H9 (cell line): Measurements from ENCODE around the gene ENTPD6. TPM values are rescaled to one million over a fixed set of nuclear protein-coding genes. Genes with fewer than 3 reads are reported as not detected.

Source experiments
- DNase-seq: peaks from one replicate; pipeline ENCODE4 v3.0.0-alpha.2; 2017
- H2AFZ ChIP-seq: one replicate; pipeline ENCODE4 v1.6.1; 2013; ENCODE audit warnings: mild to moderate bottlenecking, low read length, control low read depth, moderate library complexity
- H2AK5ac ChIP-seq: 2 replicates; pipeline ENCODE4 v1.6.1; 2013; ENCODE audit warnings: low read length, control low read depth, mixed read lengths; ENCODE audit not compliant: insufficient read length
- H2BK120ac ChIP-seq: one replicate; pipeline ENCODE4 v1.6.1; 2013; ENCODE audit warnings: low read depth, mild to moderate bottlenecking, low read length, control low read depth, inconsistent platforms; ENCODE audit not compliant: poor library complexity, severe bottlenecking
- H2BK12ac ChIP-seq: 2 replicates; pipeline ENCODE4 v1.6.1; 2013; ENCODE audit warnings: low read length, control low read depth, mixed read lengths, low read depth; ENCODE audit not compliant: insufficient read length
- H2BK15ac ChIP-seq: 2 replicates; pipeline ENCODE4 v1.6.1; 2013; ENCODE audit warnings: low read depth, low read length, control low read depth
- H2BK20ac ChIP-seq: one replicate; pipeline ENCODE4 v1.6.1; 2013; ENCODE audit warnings: low read depth, mild to moderate bottlenecking, low read length, control low read depth, inconsistent platforms; ENCODE audit not compliant: poor library complexity, severe bottlenecking
- H2BK5ac ChIP-seq: 2 replicates; pipeline ENCODE4 v1.6.1; 2013; ENCODE audit warnings: low read length, control low read depth, mixed read lengths; ENCODE audit not compliant: insufficient read length
- H3K14ac ChIP-seq: 2 replicates; pipeline ENCODE4 v1.6.1; 2013; ENCODE audit warnings: low read length, control low read depth; ENCODE audit not compliant: insufficient read depth
- H3K18ac ChIP-seq: 2 replicates; pipeline ENCODE4 v1.6.1; 2013; ENCODE audit warnings: low read depth, mild to moderate bottlenecking, mixed read lengths, low read length, control low read depth; ENCODE audit not compliant: insufficient read length
- H3K23ac ChIP-seq: 2 replicates; pipeline ENCODE4 v1.6.1; 2013; ENCODE audit warnings: low read length, control low read depth, mixed read lengths, low read depth; ENCODE audit not compliant: insufficient read length
- H3K23me2 ChIP-seq: 2 replicates; pipeline ENCODE4 v1.6.1; 2013; ENCODE audit warnings: low read depth, mild to moderate bottlenecking, mixed read lengths, low read length, control low read depth; ENCODE audit not compliant: insufficient read length, poor library complexity, severe bottlenecking
- H3K27ac ChIP-seq: 2 replicates; pipeline ENCODE4 v1.5.1; 2013; ENCODE audit warnings: low read length, control low read depth, mixed read lengths, low read depth; ENCODE audit not compliant: insufficient read length
- H3K27me3 ChIP-seq: 2 replicates; pipeline ENCODE4 v1.6.1; 2013; ENCODE audit warnings: low read length, control low read depth, inconsistent platforms; ENCODE audit not compliant: insufficient read depth
- H3K4ac ChIP-seq: 2 replicates; pipeline ENCODE4 v1.6.1; 2013; ENCODE audit warnings: low read depth, mild to moderate bottlenecking, control low read depth, inconsistent platforms, low read length, moderate library complexity
- H3K4me1 ChIP-seq: 2 replicates; pipeline ENCODE4 v1.6.1; 2013; ENCODE audit warnings: low read length, control low read depth, inconsistent platforms; ENCODE audit not compliant: insufficient read depth
- H3K4me2 ChIP-seq: 2 replicates; pipeline ENCODE4 v1.6.1; 2013; ENCODE audit warnings: low read length, control low read depth, mixed read lengths; ENCODE audit not compliant: insufficient read length, insufficient read depth
- H3K56ac ChIP-seq: 2 replicates; pipeline ENCODE4 v1.6.1; 2013; ENCODE audit warnings: low read depth, mild to moderate bottlenecking, mixed read lengths, low read length, control low read depth; ENCODE audit not compliant: insufficient read length
- H3K79me1 ChIP-seq: 2 replicates; pipeline ENCODE4 v1.6.1; 2013; ENCODE audit warnings: low read depth, mild to moderate bottlenecking, moderate library complexity, low read length, control low read depth, inconsistent platforms; ENCODE audit not compliant: insufficient read depth, poor library complexity, severe bottlenecking
- H3K79me2 ChIP-seq: 2 replicates; pipeline ENCODE4 v1.6.1; 2013; ENCODE audit warnings: low read length, control low read depth, inconsistent platforms; ENCODE audit not compliant: insufficient read depth
- H3K9ac ChIP-seq: 2 replicates; pipeline ENCODE4 v1.6.1; 2013; ENCODE audit warnings: low read length, control low read depth, mixed read lengths; ENCODE audit not compliant: insufficient read length; ENCODE audit errors: extremely low read depth
- H3K9me3 ChIP-seq: one replicate; pipeline ENCODE4 v1.6.1; 2013; ENCODE audit warnings: low read depth, low read length, inconsistent platforms; ENCODE audit not compliant: control insufficient read depth
- H3T11ph ChIP-seq: one replicate; pipeline ENCODE4 v1.6.1; 2013; ENCODE audit warnings: mild to moderate bottlenecking, low read length, control low read depth, inconsistent platforms
- H4K20me1 ChIP-seq: one replicate; pipeline ENCODE4 v1.6.1; 2013; ENCODE audit not compliant: control insufficient read depth, insufficient read length, insufficient read depth
- H4K5ac ChIP-seq: 2 replicates; pipeline ENCODE4 v1.6.1; 2013; ENCODE audit warnings: low read depth, mild to moderate bottlenecking, mixed read lengths, low read length, control low read depth; ENCODE audit not compliant: insufficient read length
- H4K8ac ChIP-seq: replicated peaks from 2 replicates; pipeline ENCODE4 v1.6.1; 2013; ENCODE audit warnings: low read length, control low read depth, mixed read lengths, low read depth; ENCODE audit not compliant: insufficient read length
- H4K91ac ChIP-seq: 2 replicates; pipeline ENCODE4 v1.6.1; 2013; ENCODE audit warnings: low read depth, mild to moderate bottlenecking, moderate library complexity, mixed read lengths, low read length, control low read depth; ENCODE audit not compliant: insufficient read length
- H3K27ac Mint-ChIP-seq, 3 experiments: 2 replicates in 2 of 3; 3 replicates in 1 of 3; pipeline ENCODE4 v1.8.0; 2020 to 2021; ENCODE audit warnings: mixed read lengths in 3 of 3, mild to moderate bottlenecking in 1 of 3, moderate library complexity in 1 of 3
- H3K27me3 Mint-ChIP-seq: 2 replicates; pipeline ENCODE4 v1.8.0; 2021; ENCODE audit warnings: low read depth, mild to moderate bottlenecking, moderate library complexity, mixed read lengths
- H3K36me3 Mint-ChIP-seq, 3 experiments: 2 replicates in 2 of 3; 3 replicates in 1 of 3; pipeline ENCODE4 v1.8.0; 2020 to 2021; ENCODE audit warnings: low read depth in 3 of 3, mixed read lengths in 3 of 3; ENCODE audit not compliant: insufficient read depth in 1 of 3
- H3K4me1 Mint-ChIP-seq, 2 experiments: 2 replicates each; pipeline ENCODE4 v1.8.0; 2020; ENCODE audit warnings: mixed read lengths in 2 of 2
- H3K4me3 Mint-ChIP-seq, 2 experiments: 2 replicates in 1 of 2; 3 replicates in 1 of 2; pipeline ENCODE4 v1.8.0; 2020 to 2021; ENCODE audit warnings: mild to moderate bottlenecking in 2 of 2, mixed read lengths in 2 of 2, moderate library complexity in 1 of 2
- H3K9me3 Mint-ChIP-seq, 2 experiments: 2 replicates in 1 of 2; 3 replicates in 1 of 2; pipeline ENCODE4 v1.8.0; 2020; ENCODE audit warnings: mild to moderate bottlenecking in 2 of 2, mixed read lengths in 2 of 2, moderate library complexity in 1 of 2
- WGBS: extraction: QIAGEN DNeasy Blood & Tissue Kit; methylation state at CpG from one replicate; pipeline ENCODE4 v1.1.7; 2013; ENCODE audit warnings: missing lambda C conversion rate, low lambda C conversion rate, mixed read lengths; ENCODE audit not compliant: insufficient read length; ENCODE audit errors: extremely low coverage; 5-methylcytosine and 5-hydroxymethylcytosine counted together
- total RNA-seq: library from RNA; stranded (reverse); gene quantifications from 2 replicates; pipeline ENCODE4 v1.2.1, GENCODE V29; 2021
- TF ChIP-seq, protein P1 (sequence below): fragments of 200-600 bp; sonication (generic); conservative IDR thresholded peaks from 3 replicates; pipeline ENCODE4 v1.8.0; 2021; ENCODE audit warnings: antibody characterized with exemption, mild to moderate bottlenecking

The ENTPD6 gene
- total RNA-seq, 1 experiment from 2014 or later, result 57.4 TPM

GRCh38 chr20:25223765-25224720 is 28.5 kb downstream of the ENTPD6 start:
- Histone ChIP-seq H2AFZ (no peak overlapping the region), H3K9me3 (no peaks in the 10 kb centered on the region), H3K4me1 (no peaks in the 10 kb centered on the region), H2BK120ac (no peak overlapping the region), H4K91ac (no peak overlapping the region), H4K8ac (no peak overlapping the region), H3K4me2 (no peak overlapping the region), H4K20me1 (no peaks in the 10 kb centered on the region), H3K79me2 (no peaks in the 10 kb centered on the region), H2BK5ac (no peak overlapping the region), H3K56ac (no peak overlapping the region), H2BK20ac (no peak overlapping the region), H3K4ac (no peak overlapping the region), H2BK12ac (no peak overlapping the region), H4K5ac (no peak overlapping the region), H3K23ac (no peak overlapping the region), H2AK5ac (no peak overlapping the region), H3K23me2 (no peaks in the 10 kb centered on the region), H3K79me1 (no peaks in the 10 kb centered on the region), H3K27me3 (no peaks in the 10 kb centered on the region), H3K9ac (no peak overlapping the region), H2BK15ac (no peak overlapping the region), H3K14ac (peak overlapping the region; percentile 24; the same call in 1 of the 2 replicates), H3T11ph (no peak overlapping the region), H3K27ac (no peak overlapping the region), H3K18ac (no peak overlapping the region)
- Mint-ChIP-seq H3K36me3 (peaks cover 0 to 28% (median 0%) of the 10 kb centered on the region in 3 experiments; a peak in 2 of 7 replicates), H3K4me3 (no peak overlapping the region), H3K27ac (peak overlapping the region in 2 of 3 experiments; percentile 40 to 92; a peak in 1 of 7 replicates), H3K9me3 (no peaks in the 10 kb centered on the region), H3K4me1 (peaks cover 17 to 20% of the 10 kb centered on the region in 2 experiments), H3K27me3 (no peaks in the 10 kb centered on the region)
- TF ChIP-seq, protein P1, sequence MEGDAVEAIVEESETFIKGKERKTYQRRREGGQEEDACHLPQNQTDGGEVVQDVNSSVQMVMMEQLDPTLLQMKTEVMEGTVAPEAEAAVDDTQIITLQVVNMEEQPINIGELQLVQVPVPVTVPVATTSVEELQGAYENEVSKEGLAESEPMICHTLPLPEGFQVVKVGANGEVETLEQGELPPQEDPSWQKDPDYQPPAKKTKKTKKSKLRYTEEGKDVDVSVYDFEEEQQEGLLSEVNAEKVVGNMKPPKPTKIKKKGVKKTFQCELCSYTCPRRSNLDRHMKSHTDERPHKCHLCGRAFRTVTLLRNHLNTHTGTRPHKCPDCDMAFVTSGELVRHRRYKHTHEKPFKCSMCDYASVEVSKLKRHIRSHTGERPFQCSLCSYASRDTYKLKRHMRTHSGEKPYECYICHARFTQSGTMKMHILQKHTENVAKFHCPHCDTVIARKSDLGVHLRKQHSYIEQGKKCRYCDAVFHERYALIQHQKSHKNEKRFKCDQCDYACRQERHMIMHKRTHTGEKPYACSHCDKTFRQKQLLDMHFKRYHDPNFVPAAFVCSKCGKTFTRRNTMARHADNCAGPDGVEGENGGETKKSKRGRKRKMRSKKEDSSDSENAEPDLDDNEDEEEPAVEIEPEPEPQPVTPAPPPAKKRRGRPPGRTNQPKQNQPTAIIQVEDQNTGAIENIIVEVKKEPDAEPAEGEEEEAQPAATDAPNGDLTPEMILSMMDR, result no peak
- WGBS, result no CpG with 5 or more reads among the region's 24 CpGs
- DNase-seq, result no peak
